IPS DF 4.7 (cell line): ENCODE results near the gene UBTD2.
"Not testable (repeated sequence)": the region's sequence is repeated elsewhere in the genome, so short reads cannot be mapped to it uniquely, and the experiment has no call there.

Experiments used
- DNase-seq: peaks from one replicate; pipeline ENCODE4 v3.0.0-alpha.2; 2013; ENCODE audit warnings: low spot score; ENCODE audit errors: extremely low read depth

UBTD2 gene

GRCh38 chr5:172293054-172293744, 9.6 kb upstream of the UBTD2 start:
- DNase-seq: no peak

GRCh38 chr5:172291837-172292236, 8.3 kb upstream of the UBTD2 start:
- DNase-seq: not testable (repeated sequence)

GRCh38 chr5:172288465-172288864, 4.9 kb upstream of the UBTD2 start:
- no peak for DNase-seq

- DNase-seq: not testable (repeated sequence)
Measured at GRCh38 chr5:172287140-172287539, 3.6 kb upstream of the UBTD2 start.

- DNase-seq: no peak
Measured at GRCh38 chr5:172285226-172286143, 1.9 kb upstream of the UBTD2 start.

- no peak for DNase-seq
Measured at GRCh38 chr5:172284611-172284980, 1.0 kb upstream of the UBTD2 start.

- DNase-seq: no peak
Measured at GRCh38 chr5:172283862-172284610, 472 bp upstream of the UBTD2 start.

- no peak for DNase-seq
Measured at GRCh38 chr5:172282272-172283019, 1.1 kb downstream of the UBTD2 start.

- DNase-seq: no peak
Measured at GRCh38 chr5:172281346-172281745, 2.2 kb downstream of the UBTD2 start.

GRCh38 chr5:172280929-172281328, 2.6 kb downstream of the UBTD2 start:
- no peak for DNase-seq

GRCh38 chr5:172280317-172280716, 3.2 kb downstream of the UBTD2 start:
- no peak for DNase-seq

- DNase-seq: no peak
Measured at GRCh38 chr5:172278356-172278755, 5.2 kb downstream of the UBTD2 start.

- DNase-seq: no peak
Measured at GRCh38 chr5:172276214-172276613, 7.3 kb downstream of the UBTD2 start.

- no peak for DNase-seq
Measured at GRCh38 chr5:172274951-172275753, 8.4 kb downstream of the UBTD2 start.

GRCh38 chr5:172267943-172268342, 15.6 kb downstream of the UBTD2 start:
- no peak for DNase-seq

GRCh38 chr5:172266676-172267092, 16.9 kb downstream of the UBTD2 start:
- no peak for DNase-seq

- DNase-seq: no peak
Measured at GRCh38 chr5:172266071-172266675, 17.4 kb downstream of the UBTD2 start.

- no peak for DNase-seq
Measured at GRCh38 chr5:172264815-172265395, 18.7 kb downstream of the UBTD2 start.

GRCh38 chr5:172255444-172255843, 28.1 kb downstream of the UBTD2 start:
- no peak for DNase-seq

GRCh38 chr5:172252501-172252900, 31.1 kb downstream of the UBTD2 start:
- no peak for DNase-seq
